ENCODE measurements around the gene NR5A1. TPM values are rescaled to one million over a fixed set of nuclear protein-coding genes. Genes with fewer than 3 reads are reported as not detected.

The NR5A1 gene
- total RNA-seq, 2 donors from 2014 or later = 0.82 TPM; not detected in 1

GRCh38 chr9:124477211-124477647 is 30.0 kb downstream of the NR5A1 start:
- peaks cover 27% of the 10 kb centered on the region for H3K27me3 ChIP-seq
- intact Hi-C loops (cut with DNase I) = no loop called here
- H3K27ac ChIP-seq = no peak overlapping the region
- no peak overlapping the region for H3K4me3 ChIP-seq
- no peak overlapping the region for H3K9ac ChIP-seq (ENCODE audit: low read depth in 2 of 2, low read length in 2 of 2)
- no peaks in the 10 kb centered on the region for H3K9me3 ChIP-seq
- peaks cover 3% of the 10 kb centered on the region for H3K4me1 ChIP-seq
- no peaks in the 10 kb centered on the region for H3K36me3 ChIP-seq
- no peak for DNase-seq
- TF ChIP-seq CTCF (IDR thresholded peaks at IDR 0.05) = no peak

DNA sequence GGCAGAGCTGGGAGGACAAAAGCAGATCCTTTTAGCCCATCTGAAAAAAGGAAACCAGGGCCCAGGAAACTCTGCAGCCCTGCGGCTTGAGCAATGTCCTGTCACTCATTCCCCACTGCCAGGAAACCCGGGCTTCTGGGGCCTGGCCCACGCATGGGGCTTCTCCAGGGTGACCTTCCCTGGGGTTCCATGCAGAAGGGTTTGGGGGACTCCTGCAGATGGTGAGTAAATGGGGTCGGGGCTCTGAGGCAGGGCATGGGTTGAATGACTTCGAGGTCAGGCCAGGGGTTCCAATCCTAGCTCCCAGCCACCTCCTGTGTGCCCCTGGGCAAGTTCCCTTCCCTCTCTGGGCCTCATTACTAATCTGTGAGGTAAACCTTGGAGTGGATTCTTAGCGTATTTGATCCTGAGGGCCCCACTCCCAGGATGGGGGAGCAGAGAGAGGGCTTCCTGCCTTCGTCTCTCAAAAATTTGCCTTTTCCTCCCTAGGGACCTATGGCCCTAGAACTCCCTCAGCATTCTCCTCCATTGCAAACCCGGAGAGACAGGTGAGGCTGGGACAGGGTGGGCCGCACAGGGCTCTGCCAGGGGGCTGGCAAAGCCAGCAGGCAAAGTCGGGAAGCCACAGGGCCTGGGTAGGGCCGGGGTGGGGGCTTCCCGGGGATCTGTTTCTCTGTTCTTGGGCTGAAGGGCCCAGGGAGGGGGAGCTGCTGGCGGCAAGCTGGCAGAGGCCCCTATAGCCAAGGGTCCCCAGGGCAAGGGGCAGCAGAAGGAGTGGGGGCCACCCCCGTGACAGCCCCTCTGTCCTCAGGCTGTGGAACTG is 31.1 kb downstream of the NR5A1 start:
- no peak overlapping the region for H3K27ac ChIP-seq
- no peak overlapping the region for H3K4me3 ChIP-seq
- H3K4me1 ChIP-seq = peaks cover 3% of the 10 kb centered on the region
- no peaks in the 10 kb centered on the region for H3K36me3 ChIP-seq
- H3K9ac ChIP-seq (ENCODE audit: low read depth in 2 of 2, low read length in 2 of 2) = no peak overlapping the region
- H3K27me3 ChIP-seq = peaks cover 27% of the 10 kb centered on the region
- no peaks in the 10 kb centered on the region for H3K9me3 ChIP-seq
- intact Hi-C loops (cut with DNase I) = no loop called here
- no peak for TF ChIP-seq CTCF (IDR thresholded peaks at IDR 0.05)
- no peak for DNase-seq

- Histone ChIP-seq H3K4me1 (peaks cover under 1% of the 10 kb centered on the region), H3K9me3 (no peaks in the 10 kb centered on the region), H3K4me3 (no peak overlapping the region), H3K9ac (ENCODE audit: low read depth in 2 of 2, low read length in 2 of 2) (no peak overlapping the region), H3K27ac (no peak overlapping the region), H3K27me3 (peaks cover 27% of the 10 kb centered on the region), H3K36me3 (no peaks in the 10 kb centered on the region)
- intact Hi-C loops (cut with DNase I) = no loop called here
- TF ChIP-seq CTCF (IDR thresholded peaks at IDR 0.05) = no peak
- DNase-seq = no peak
These were observed 31.9 kb downstream of the NR5A1 start for GRCh38 chr9:124475158-124475867.

- H3K4me1 ChIP-seq = no peaks in the 10 kb centered on the region
- H3K9me3 ChIP-seq = no peaks in the 10 kb centered on the region
- no peak overlapping the region for H3K9ac ChIP-seq (ENCODE audit: low read depth in 2 of 2, low read length in 2 of 2)
These were observed 33.0 kb downstream of the NR5A1 start for GRCh38 chr9:124474151-124474550.

DNA sequence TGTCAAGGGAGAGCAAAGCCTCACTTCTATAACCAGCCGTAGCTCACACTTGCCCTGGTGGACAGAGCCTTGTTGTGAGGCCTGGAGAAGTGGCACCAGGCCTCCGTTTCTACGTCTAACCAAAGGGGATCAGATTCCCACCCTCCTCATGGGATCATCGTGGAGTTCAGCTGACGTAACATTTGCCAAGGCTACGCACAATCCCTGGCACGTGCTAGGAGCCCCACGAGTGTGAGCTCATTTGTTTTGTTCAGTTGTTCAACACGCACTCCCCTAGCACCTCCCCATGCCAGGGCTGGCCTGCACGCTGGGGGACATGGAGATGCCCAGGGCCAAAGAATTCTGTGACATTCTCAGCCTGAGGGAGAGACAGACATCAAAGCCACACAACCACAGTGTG is 33.9 kb downstream of the NR5A1 start:
- H3K4me3 ChIP-seq = no peak overlapping the region
- DNase-seq = no peak
- intact Hi-C loops (cut with DNase I) = no loop called here
- peaks cover 15% of the 10 kb centered on the region for H3K27me3 ChIP-seq
- H3K9me3 ChIP-seq = no peaks in the 10 kb centered on the region
- no peak for TF ChIP-seq CTCF (IDR thresholded peaks at IDR 0.05)
- H3K36me3 ChIP-seq = no peaks in the 10 kb centered on the region
- H3K27ac ChIP-seq = no peak overlapping the region
- H3K4me1 ChIP-seq = no peaks in the 10 kb centered on the region
- H3K9ac ChIP-seq (ENCODE audit: low read depth in 2 of 2, low read length in 2 of 2) = no peak overlapping the region

More at GRCh38 chr9:124474151-124474550, 33.0 kb downstream of the NR5A1 start:
- TF ChIP-seq CTCF (IDR thresholded peaks at IDR 0.05) = no peak
- H3K36me3 ChIP-seq = no peaks in the 10 kb centered on the region
- no peak overlapping the region for H3K27ac ChIP-seq
- intact Hi-C loops (cut with DNase I) = no loop called here
- DNase-seq = no peak
- H3K27me3 ChIP-seq = peaks cover 24% of the 10 kb centered on the region
- no peak overlapping the region for H3K4me3 ChIP-seq

All from colonic mucosa (tissue), 4 donors.